ENCODE results near the gene DPF1.

DNA sequence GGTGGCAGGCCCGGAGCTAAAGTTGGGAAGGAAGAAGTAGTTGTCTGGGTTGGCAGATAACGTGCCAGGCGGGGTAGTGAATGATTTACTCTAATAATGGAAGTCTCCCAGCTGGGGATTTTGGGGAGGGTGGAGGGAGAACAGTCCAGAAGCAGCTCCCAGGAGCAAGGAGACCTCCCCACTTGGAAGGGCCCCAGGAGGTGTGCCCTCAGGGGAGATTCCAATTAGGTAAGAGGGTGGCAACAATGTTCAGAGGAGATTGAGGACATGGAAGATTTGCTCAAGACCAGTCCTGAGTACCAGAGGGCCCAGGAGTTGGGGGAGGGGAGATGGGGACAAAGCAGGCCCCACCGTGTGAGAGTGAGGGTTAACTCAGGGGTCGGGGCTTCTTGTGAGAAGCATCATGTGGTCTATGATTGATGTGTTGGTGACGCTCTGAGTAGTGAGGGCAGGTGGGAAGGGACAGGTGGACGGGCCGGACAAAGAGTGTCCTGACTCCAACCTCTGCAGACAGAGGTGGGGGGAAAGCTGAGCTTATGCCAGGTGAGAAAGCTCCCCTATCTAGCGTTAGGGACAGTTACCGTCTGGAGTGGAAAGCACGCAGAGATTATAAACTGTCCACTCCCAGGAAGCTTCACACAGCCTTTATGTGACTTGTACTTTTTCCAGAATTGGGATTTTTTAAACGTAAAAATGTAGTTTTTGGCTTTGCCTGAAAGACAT lies 43.9 kb upstream of the DPF1 start:
- TF ChIP-seq CTCF (IDR thresholded peaks at IDR 0.05; ENCODE audit: low read depth, low read length): no peak
- no peak for TF ChIP-seq EZH2phosphoT487 (IDR thresholded peaks at IDR 0.05; ENCODE audit: low read depth)
